Stomach (tissue), 9 donors: ENCODE data around the gene ATG9B. TPM values are rescaled to one million over a fixed set of nuclear protein-coding genes. Genes with fewer than 3 reads are reported as not detected.
A peak's percentile ranks its signal among the peaks of the same experiment; 100 is the strongest.
"Not testable (repeated sequence)": the region's sequence is repeated elsewhere in the genome, so short reads cannot be mapped to it uniquely, and the experiment has no call there.

Source experiments
- DNase-seq, 2 donors: peaks; one replicate each; pipeline versions ENCODE4 v3.0.0 to v3.0.0-alpha.2; 2013 to 2019
- H3K27ac ChIP-seq, 5 donors: fragments of 200-600 bp in 4 of 5; sonication (generic) in 4 of 5; one replicate each; pipeline ENCODE4 v1.5.1; 2013 to 2019; ENCODE audit warnings: mild to moderate bottlenecking in 1 of 5, moderate library complexity in 1 of 5
- H3K27me3 ChIP-seq, 3 donors: fragments of 200-600 bp; sonication (generic); one replicate each; pipeline ENCODE4 v1.5.1; 2017 to 2019; ENCODE audit warnings: mixed run types in 1 of 3
- H3K36me3 ChIP-seq, 4 donors: fragments of 200-600 bp; sonication (generic); 1 replicate in 3 of 4; 2 replicates in 1 of 4; pipeline ENCODE4 v1.5.1; 2016 to 2019
- H3K4me1 ChIP-seq, 4 donors: fragments of 200-600 bp; sonication (generic); one replicate each; pipeline ENCODE4 v1.5.1; 2016 to 2019
- H3K4me3 ChIP-seq, 4 donors: fragments of 200-600 bp; sonication (generic) in 3 of 4; one replicate each; pipeline ENCODE4 v1.5.1; 2016 to 2019; ENCODE audit warnings: mild to moderate bottlenecking in 1 of 4
- H3K9me3 ChIP-seq, 4 donors: fragments of 200-600 bp; sonication (generic); one replicate each; pipeline ENCODE4 v1.5.1; 2016 to 2019
- EP300 ChIP-seq: sonication (generic); formaldehyde crosslinking; IDR thresholded peaks from one replicate; pipeline ENCODE4 v1.6.1; 2017; ENCODE audit warnings: antibody characterized with exemption
- POLR2A ChIP-seq, 4 donors: fragments of 450-650 bp; IDR thresholded peaks; one replicate each; pipeline ENCODE4 v1.6.1; 2016; ENCODE audit warnings: antibody characterized with exemption in 4 of 4, control low read depth in 2 of 4, mild to moderate bottlenecking in 1 of 4, moderate library complexity in 1 of 4
- POLR2AphosphoS5 ChIP-seq, 3 donors: sonication (generic); formaldehyde crosslinking; IDR thresholded peaks; one replicate each; pipeline ENCODE4 v1.6.1; 2016; ENCODE audit warnings: antibody characterized with exemption in 3 of 3
- WGBS, 5 donors: extraction: QIAGEN DNeasy Blood & Tissue Kit in 3 of 5; methylation state at CpG; one replicate each; pipeline versions ENCODE4 v1.1.5 to v1.1.7; 2013 to 2018; 5-methylcytosine and 5-hydroxymethylcytosine counted together
- intact Hi-C: fragments of 100-400 bp; cut with DNase I; formaldehyde crosslinking; loops from one replicate; pipeline ENCODE4 v1.15.1; 2023; ENCODE audit warnings: low total_unique reads
- polyA plus RNA-seq, 3 donors: library from polyadenylated mRNA; stranded (reverse); fragments of 200-250 nt; gene quantifications; one replicate each; pipeline ENCODE4 v1.2.3, GENCODE V29; 2013
- total RNA-seq, 5 donors: library from RNA; depleted of rRNA; stranded (reverse); fragments of >200 nt; gene quantifications; one replicate each; pipeline versions ENCODE4 v1.1.0 to v1.2.3, GENCODE V29; 2014 to 2016
- TF ChIP-seq, protein P1 (sequence below), 7 experiments: fragments of 450-650 bp in 4 of 7; fragments of 200-600 bp in 3 of 7; sonication (generic) in 3 of 7; IDR thresholded peaks; one replicate each; pipeline ENCODE4 v1.5.1; 2016 to 2019; ENCODE audit warnings: antibody characterized with exemption in 7 of 7, control low read depth in 2 of 7, mild to moderate bottlenecking in 1 of 7
- donor health status: healthy with polysubstance abuse.
- donor health status: Bipolar disorder and iron deficiency.
- donor health status: healthy.

ATG9B gene
- total and polyA plus RNA-seq, 8 donors = 0.31 to 33.0 (median 8.8) TPM; not detected in 4

- DNase-seq = peak; percentile 99 to 100
- H3K4me3 ChIP-seq = peak within 1 kb of the TSS; percentile 60 to 82 (median 72)
- H3K27ac ChIP-seq = peak within 1 kb of the TSS; percentile 84 to 91 (median 88)
- peaks cover 0 to 6% (median 0%) of the 10 kb centered on the region in 3 donors for H3K27me3 ChIP-seq
- intact Hi-C loops = no loop called here
- no peaks in the 10 kb centered on the region for H3K9me3 ChIP-seq
- WGBS, 5 donors = 0 to 1% (median 0%) methylated on average over 34 to 53 of the region's 53 CpGs
- peak in 1 of 4 donors; percentile 43 for TF ChIP-seq POLR2A (IDR thresholded peaks at IDR 0.05)
- TF ChIP-seq, protein P1, sequence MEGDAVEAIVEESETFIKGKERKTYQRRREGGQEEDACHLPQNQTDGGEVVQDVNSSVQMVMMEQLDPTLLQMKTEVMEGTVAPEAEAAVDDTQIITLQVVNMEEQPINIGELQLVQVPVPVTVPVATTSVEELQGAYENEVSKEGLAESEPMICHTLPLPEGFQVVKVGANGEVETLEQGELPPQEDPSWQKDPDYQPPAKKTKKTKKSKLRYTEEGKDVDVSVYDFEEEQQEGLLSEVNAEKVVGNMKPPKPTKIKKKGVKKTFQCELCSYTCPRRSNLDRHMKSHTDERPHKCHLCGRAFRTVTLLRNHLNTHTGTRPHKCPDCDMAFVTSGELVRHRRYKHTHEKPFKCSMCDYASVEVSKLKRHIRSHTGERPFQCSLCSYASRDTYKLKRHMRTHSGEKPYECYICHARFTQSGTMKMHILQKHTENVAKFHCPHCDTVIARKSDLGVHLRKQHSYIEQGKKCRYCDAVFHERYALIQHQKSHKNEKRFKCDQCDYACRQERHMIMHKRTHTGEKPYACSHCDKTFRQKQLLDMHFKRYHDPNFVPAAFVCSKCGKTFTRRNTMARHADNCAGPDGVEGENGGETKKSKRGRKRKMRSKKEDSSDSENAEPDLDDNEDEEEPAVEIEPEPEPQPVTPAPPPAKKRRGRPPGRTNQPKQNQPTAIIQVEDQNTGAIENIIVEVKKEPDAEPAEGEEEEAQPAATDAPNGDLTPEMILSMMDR (IDR thresholded peaks at IDR 0.05) = peak in 4 of 7 experiments; percentile 15 to 65 (median 44)
- peak; percentile 41 to 68 (median 48) for TF ChIP-seq POLR2AphosphoS5 (IDR thresholded peaks at IDR 0.05)
- no peak for TF ChIP-seq EP300
- H3K4me1 ChIP-seq = peaks cover 5 to 43% (median 26%) of the 10 kb centered on the region in 4 donors
- H3K36me3 ChIP-seq = peaks cover 0 to 20% (median 13%) of the 10 kb centered on the region in 4 donors
Measured at GRCh38 chr7:151028131-151028947, 4.0 kb upstream of the ATG9B start, which contains the start of gene ABCB8. TSS of gene ABCB8 (plus strand) at chr7:151028450. CDS start at chr7:151028516, 66 bp downstream.

DNA sequence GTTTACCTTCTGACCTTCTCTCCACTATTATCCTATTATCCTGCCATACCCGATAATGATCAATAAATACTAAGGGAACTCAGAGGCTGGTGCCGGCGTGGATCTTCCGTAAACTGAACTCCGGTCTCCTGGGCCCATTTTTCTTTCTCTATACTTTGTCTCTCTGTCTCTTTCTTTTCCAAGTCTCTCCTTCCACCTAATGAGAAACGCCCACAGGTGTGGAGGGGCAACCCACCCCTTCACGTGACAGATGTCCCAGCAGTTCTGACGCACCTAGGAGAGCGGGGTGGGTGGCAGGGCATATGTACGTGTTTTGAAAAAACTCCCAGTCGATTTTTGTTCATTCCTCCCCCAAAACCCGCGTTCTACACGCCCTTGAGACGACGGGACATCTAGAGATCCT, 3.4 kb upstream of the ATG9B start:
- intact Hi-C loops, H3K27me3 ChIP-seq, H3K9me3 ChIP-seq, DNase-seq: not testable (repeated sequence)
- Histone ChIP-seq H3K36me3 (peaks cover 0 to 14% (median 8%) of the 10 kb centered on the region in 4 donors), H3K27ac (peak overlapping the region; percentile 77 to 88 (median 87)), H3K4me3 (peak overlapping the region; percentile 60 to 82 (median 72)), H3K4me1 (peaks cover 5 to 36% (median 26%) of the 10 kb centered on the region in 4 donors)
- 6 to 14% (median 8%) methylated on average over 16 of the region's 16 CpGs for WGBS, 5 donors
- peak; percentile 10 for TF ChIP-seq EP300

GRCh38 chr7:151026771-151027727, 2.8 kb upstream of the ATG9B start:
- H3K36me3 ChIP-seq, H3K9me3 ChIP-seq, intact Hi-C loops, H3K27me3 ChIP-seq: not testable (repeated sequence)
- H3K27ac ChIP-seq = peak overlapping the region in 4 of 5 donors; percentile 84 to 88 (median 88)
- DNase-seq = peak in 1 of 2 donors; percentile 47
- H3K4me1 ChIP-seq = peaks cover 5 to 35% (median 26%) of the 10 kb centered on the region in 4 donors
- WGBS, 5 donors = 41 to 52% (median 44%) methylated on average over 19 of the region's 19 CpGs
- H3K4me3 ChIP-seq = peak overlapping the region in 2 of 4 donors; percentile 81 to 82

GRCh38 chr7:151025924-151026671, 1.8 kb upstream of the ATG9B start:
- no peak for TF ChIP-seq POLR2A (IDR thresholded peaks at IDR 0.05)
- H3K9me3 ChIP-seq = no peaks in the 10 kb centered on the region
- peaks cover 5 to 33% (median 25%) of the 10 kb centered on the region in 4 donors for H3K4me1 ChIP-seq
- DNase-seq = no peak
- WGBS, 5 donors = 81 to 94% (median 86%) methylated on average over 4 of the region's 4 CpGs
- peaks cover 0 to under 1% (median under 1%) of the 10 kb centered on the region in 4 donors for H3K36me3 ChIP-seq
- no peak overlapping the region for H3K4me3 ChIP-seq
- intact Hi-C loops = no loop called here
- peaks cover 0 to 13% (median 0%) of the 10 kb centered on the region in 3 donors for H3K27me3 ChIP-seq
- no peak overlapping the region for H3K27ac ChIP-seq

GRCh38 chr7:151023232-151023631, 1.1 kb downstream of the ATG9B start:
- no peak for DNase-seq
- WGBS, 5 donors = 68 to 84% (median 73%) methylated on average over 8 to 10 of the region's 10 CpGs
- intact Hi-C loops = no loop called here

More at GRCh38 chr7:151023232-151023631, 1.1 kb downstream of the ATG9B start:
- H3K27me3 ChIP-seq = peaks cover 0 to 42% (median 24%) of the 10 kb centered on the region in 3 donors
- no peaks in the 10 kb centered on the region for H3K9me3 ChIP-seq
- peaks cover 10 to 19% (median 17%) of the 10 kb centered on the region in 4 donors for H3K4me1 ChIP-seq
- TF ChIP-seq, protein P1 (IDR thresholded peaks at IDR 0.05) = no peak
- TF ChIP-seq POLR2A (IDR thresholded peaks at IDR 0.05) = no peak
- TF ChIP-seq POLR2AphosphoS5 (IDR thresholded peaks at IDR 0.05) = no peak
- TF ChIP-seq EP300 = no peak
- no peak overlapping the region for H3K4me3 ChIP-seq
- no peaks in the 10 kb centered on the region for H3K36me3 ChIP-seq
- H3K27ac ChIP-seq = no peak overlapping the region
